Measurements from ENCODE around the gene GPRIN1. TPM values are rescaled to one million over a fixed set of nuclear protein-coding genes. Genes with fewer than 3 reads are reported as not detected.

Gene GPRIN1
- total and polyA plus RNA-seq, 2 donors (not counting 1 experiment from before 2014, with no cell fraction given) = 0.72 to 2.1 TPM

- CTCF ChIA-PET = interaction anchor here (0.7 to 1.1 kb wide), 2 partner anchors 11 to 821 kb away, joined by 3 to 4 read pairs; no protein-coding TSS in a partner anchor
- ATAC-seq (ENCODE audit: low read depth) (no peak), DNase-seq (no peak)
- Mint-ChIP-seq H3K9me3 (ENCODE audit: insufficient read depth) (no peaks in the 10 kb centered on the region), H3K27ac (no peak overlapping the region), H3K27me3 (peaks cover 17% of the 10 kb centered on the region), H3K4me1 (peaks cover 3% of the 10 kb centered on the region), H3K4me3 (no peak overlapping the region)
- 51% methylated on average over 6 of the region's 6 CpGs for WGBS (ENCODE audit: insufficient coverage)
- H3K9me3 ChIP-seq (ENCODE audit: control extremely low read depth in 1 of 3, control insufficient read depth in 2 of 3, insufficient read depth in 1 of 3, low read length in 2 of 3) = peaks cover 0 to 3% (median 0%) of the 10 kb centered on the region in 3 donors
- no peaks in the 10 kb centered on the region for H3K79me2 ChIP-seq (ENCODE audit: control insufficient read depth, insufficient read depth, low read length)
- no peak overlapping the region for H3K4me2 ChIP-seq (replicated peaks; ENCODE audit: low read depth, low read length, poor library complexity, severe bottlenecking)
- no peak overlapping the region for H3K27ac ChIP-seq (ENCODE audit: low read length in 2 of 2)
- no peak for TF ChIP-seq EZH2 (IDR thresholded peaks at IDR 0.05; ENCODE audit: borderline replicate concordance, insufficient read depth, low read depth, low read length, poor library complexity, severe bottlenecking)
- no peak for TF ChIP-seq CTCF (IDR thresholded peaks at IDR 0.05)
- H3K4me3 ChIP-seq (ENCODE audit: control extremely low read depth in 1 of 5, extremely low read depth in 1 of 5, insufficient read depth in 1 of 5, low read depth in 2 of 5, low read length in 4 of 5) = no peak overlapping the region
- intact Hi-C loops (cut with micrococcal nuclease) = no loop called here
- POLR2A ChIA-PET = no interaction called here
- no peaks in the 10 kb centered on the region for H4K20me1 ChIP-seq (ENCODE audit: control insufficient read depth, insufficient read depth, low read length, poor library complexity, severe bottlenecking)
- H3K4me1 ChIP-seq (ENCODE audit: control insufficient read depth in 2 of 2, insufficient read depth in 2 of 2, low read length in 2 of 2) = peaks cover 0 to 7% of the 10 kb centered on the region in 2 donors
- H3K9ac ChIP-seq (ENCODE audit: low read length) = no peak overlapping the region
- no peaks in the 10 kb centered on the region for H3K36me3 ChIP-seq (replicated peaks in 1 of 2; ENCODE audit: control extremely low read depth in 1 of 2, control insufficient read depth in 1 of 2, extremely low read depth in 1 of 2, insufficient read depth in 2 of 2, low read length in 1 of 2)
- no peak overlapping the region for H2AFZ ChIP-seq (ENCODE audit: insufficient read depth, low read depth, low read length, poor library complexity, severe bottlenecking)
- peaks cover 0 to 12% (median 2%) of the 10 kb centered on the region in 4 experiments for H3K27me3 ChIP-seq (replicated peaks in 1 of 4; ENCODE audit: control extremely low read depth in 1 of 4, control insufficient read depth in 3 of 4, insufficient read depth in 4 of 4, low read length in 3 of 4)
Measured at GRCh38 chr5:176570044-176570443, 39.9 kb downstream of the GPRIN1 start.

GRCh38 chr5:176568657-176569056 lies 41.3 kb downstream of the GPRIN1 start:
- Histone ChIP-seq H4K20me1 (ENCODE audit: control insufficient read depth, insufficient read depth, low read length, poor library complexity, severe bottlenecking) (no peaks in the 10 kb centered on the region), H3K4me1 (ENCODE audit: control insufficient read depth in 2 of 2, insufficient read depth in 2 of 2, low read length in 2 of 2) (peaks cover 0 to under 1% of the 10 kb centered on the region in 2 donors), H3K9me3 (ENCODE audit: control extremely low read depth in 1 of 3, control insufficient read depth in 2 of 3, insufficient read depth in 1 of 3, low read length in 2 of 3) (peaks cover 0 to 3% (median 0%) of the 10 kb centered on the region in 3 donors), H3K27me3 (replicated peaks in 1 of 4; ENCODE audit: control extremely low read depth in 1 of 4, control insufficient read depth in 3 of 4, insufficient read depth in 4 of 4, low read length in 3 of 4) (peaks cover 0 to 12% (median 2%) of the 10 kb centered on the region in 4 experiments), H2AFZ (ENCODE audit: insufficient read depth, low read depth, low read length, poor library complexity, severe bottlenecking) (no peak overlapping the region), H3K27ac (ENCODE audit: low read length in 2 of 2) (no peak overlapping the region), H3K4me3 (ENCODE audit: control extremely low read depth in 1 of 5, extremely low read depth in 1 of 5, insufficient read depth in 1 of 5, low read depth in 2 of 5, low read length in 4 of 5) (no peak overlapping the region), H3K36me3 (replicated peaks in 1 of 2; ENCODE audit: control extremely low read depth in 1 of 2, control insufficient read depth in 1 of 2, extremely low read depth in 1 of 2, insufficient read depth in 2 of 2, low read length in 1 of 2) (no peaks in the 10 kb centered on the region), H3K4me2 (replicated peaks; ENCODE audit: low read depth, low read length, poor library complexity, severe bottlenecking) (no peak overlapping the region), H3K9ac (ENCODE audit: low read length) (no peak overlapping the region), H3K79me2 (ENCODE audit: control insufficient read depth, insufficient read depth, low read length) (no peaks in the 10 kb centered on the region)
- 83% methylated on average over 7 of the region's 18 CpGs for WGBS (ENCODE audit: insufficient coverage)
- ChIA-PET POLR2A (no interaction called here), CTCF (no interaction called here)
- no peak overlapping the region for H3K4me3 Mint-ChIP-seq
- intact Hi-C loops (cut with micrococcal nuclease) = no loop called here
- DNase-seq (no peak), ATAC-seq (ENCODE audit: low read depth) (no peak)
- no peaks in the 10 kb centered on the region for H3K4me1 Mint-ChIP-seq
- H3K27ac Mint-ChIP-seq = no peak overlapping the region
- TF ChIP-seq EZH2 (IDR thresholded peaks at IDR 0.05; ENCODE audit: borderline replicate concordance, insufficient read depth, low read depth, low read length, poor library complexity, severe bottlenecking) (no peak), CTCF (IDR thresholded peaks at IDR 0.05) (no peak)
- no peaks in the 10 kb centered on the region for H3K9me3 Mint-ChIP-seq (ENCODE audit: insufficient read depth)
- peaks cover 17% of the 10 kb centered on the region for H3K27me3 Mint-ChIP-seq

All from B cell (primary cell).